Endothelial cell of umbilical vein (primary cell): ENCODE measurements around the gene SLC5A11. TPM values are rescaled to one million over a fixed set of nuclear protein-coding genes. Genes with fewer than 3 reads are reported as not detected.

Source experiments
- BruUV-seq: library from RNA; stranded (reverse); fragments of 400-500 nt; replicated peaks from 2 replicates; lab custom pipeline; 2021; lab: Mats Ljungman, UMichigan
- CTCF ChIA-PET: fragments of 300-600, 350-600 bp; sonication (Branson Sonifier 250); formaldehyde crosslinking; loops from one replicate; lab custom pipeline; 2021; ENCODE audit warnings: antibody characterized with exemption, inconsistent platforms; lab: Charles Lee
- POLR2A ChIA-PET: fragments of 300-600, 350-600 bp; sonication (Branson Sonifier 250); formaldehyde crosslinking; loops from one replicate; lab custom pipeline; 2021; ENCODE audit warnings: antibody characterized with exemption, inconsistent platforms; lab: Charles Lee
- DNase-seq: peaks from one replicate; pipeline ENCODE4 v3.0.0-alpha.2; 2011; ENCODE audit warnings: low read depth, low spot score
- FAIRE-seq: peaks from 2 replicates; lab custom pipeline; 2011; peaks lifted over from hg19 to GRCh38; lab: Jason Lieb, UNC
- H2AFZ ChIP-seq: 2 replicates; pipeline ENCODE4 v1.6.0; 2012; ENCODE audit warnings: low read depth, low read length, control low read depth, inconsistent platforms
- H3K27ac ChIP-seq: 2 replicates; pipeline ENCODE4 v1.5.1; 2011; ENCODE audit warnings: low read depth, mild to moderate bottlenecking, control low read depth, low read length, moderate library complexity; ENCODE audit not compliant: insufficient read depth
- H3K27me3 ChIP-seq, 2 experiments: 2 replicates each; pipeline versions ENCODE4 v1.6.0 to v1.6.1; 2011; ENCODE audit warnings: low read length in 2 of 2, mixed read lengths in 1 of 2; ENCODE audit not compliant: control insufficient read depth in 2 of 2, insufficient read depth in 2 of 2
- H3K36me3 ChIP-seq, 2 experiments: 2 replicates in 1 of 2; 3 replicates in 1 of 2; pipeline ENCODE4 v1.5.1; 2011; ENCODE audit warnings: low read length in 2 of 2, mild to moderate bottlenecking in 1 of 2, moderate library complexity in 1 of 2; ENCODE audit not compliant: control insufficient read depth in 2 of 2, insufficient read depth in 2 of 2; ENCODE audit errors: extremely low read depth in 1 of 2
- H3K4me1 ChIP-seq: 3 replicates; pipeline ENCODE4 v1.5.1; 2011; ENCODE audit warnings: mild to moderate bottlenecking, low read length; ENCODE audit not compliant: control insufficient read depth, insufficient read depth; ENCODE audit errors: extremely low read depth
- H3K4me2 ChIP-seq: 2 replicates; pipeline ENCODE4 v1.6.1; 2011; ENCODE audit warnings: low read length, control low read depth, mixed read lengths; ENCODE audit not compliant: insufficient read depth
- H3K4me3 ChIP-seq, 3 experiments: fragments of 200-600 bp in 1 of 3; sonication (generic), shearing (Covaris generic) in 1 of 3; replicated peaks in 1 of 3; 2 replicates each; pipeline ENCODE4 v1.5.1; 2011 to 2016; ENCODE audit warnings: control low read depth in 3 of 3, low read length in 3 of 3, mild to moderate bottlenecking in 2 of 3, inconsistent platforms in 1 of 3, low read depth in 1 of 3, moderate library complexity in 1 of 3; ENCODE audit not compliant: insufficient read depth in 1 of 3
- H3K79me2 ChIP-seq: 2 replicates; pipeline ENCODE4 v1.6.0; 2012; ENCODE audit warnings: low read length, inconsistent platforms; ENCODE audit not compliant: control insufficient read depth, insufficient read depth
- H3K9ac ChIP-seq: replicated peaks from 2 replicates; pipeline ENCODE3; 2011; ENCODE audit warnings: low read length, control low read depth; ENCODE audit not compliant: insufficient read depth; ENCODE audit errors: extremely low read depth
- H3K9me1 ChIP-seq: replicated peaks from 3 replicates; pipeline ENCODE4 v1.6.0; 2011; ENCODE audit warnings: mild to moderate bottlenecking, low read length; ENCODE audit not compliant: control insufficient read depth, insufficient read depth; ENCODE audit errors: extremely low read depth
- H3K9me3 ChIP-seq: replicated peaks from 2 replicates; pipeline ENCODE4 v1.5.1; 2012; ENCODE audit warnings: low read length, inconsistent platforms; ENCODE audit not compliant: control insufficient read depth, insufficient read depth
- H4K20me1 ChIP-seq: replicated peaks from 2 replicates; pipeline ENCODE3; 2011; ENCODE audit warnings: mild to moderate bottlenecking, low read length; ENCODE audit not compliant: control insufficient read depth, insufficient read depth; ENCODE audit errors: extremely low read depth
- CTCF ChIP-seq, 2 donors: IDR thresholded peaks; 1 replicate in 1 of 2; 2 replicates in 1 of 2; pipeline ENCODE4 v1.5.1; 2011; ENCODE audit warnings: low read length in 2 of 2, mild to moderate bottlenecking in 2 of 2, moderate library complexity in 2 of 2, control low read depth in 1 of 2, inconsistent platforms in 1 of 2, low read depth in 1 of 2; ENCODE audit not compliant: insufficient read depth in 1 of 2; ENCODE audit errors: extremely low read depth in 1 of 2
- EZH2 ChIP-seq: IDR thresholded peaks from 2 replicates; pipeline ENCODE4 v1.6.1; 2012; ENCODE audit warnings: borderline replicate concordance, low read depth, mild to moderate bottlenecking, moderate library complexity, low read length, inconsistent platforms; ENCODE audit not compliant: severe bottlenecking
- FOS ChIP-seq: IDR thresholded peaks from 2 replicates; pipeline ENCODE4 v1.6.1; 2011; ENCODE audit warnings: mild to moderate bottlenecking, low read length, moderate library complexity, borderline replicate concordance; ENCODE audit not compliant: insufficient read depth
- GATA2 ChIP-seq: IDR thresholded peaks from 2 replicates; pipeline ENCODE4 v1.7.0; 2011; ENCODE audit warnings: low read depth, mild to moderate bottlenecking, moderate library complexity, mixed read lengths, low read length; ENCODE audit not compliant: insufficient read length, insufficient read depth
- JUN ChIP-seq: IDR thresholded peaks from 2 replicates; pipeline ENCODE4 v1.6.1; 2011; ENCODE audit warnings: borderline replicate concordance, low read depth; ENCODE audit not compliant: insufficient read length, insufficient read depth
- MAX ChIP-seq: IDR thresholded peaks from 2 replicates; pipeline ENCODE4 v1.6.1; 2011; ENCODE audit not compliant: insufficient read depth, insufficient read length
- MYC ChIP-seq: IDR thresholded peaks from one replicate; pipeline ENCODE4 v1.6.1; 2011; ENCODE audit warnings: mild to moderate bottlenecking, low read depth, low read length
- POLR2A ChIP-seq: IDR thresholded peaks from 2 replicates; pipeline ENCODE4 v1.6.1; 2012; ENCODE audit warnings: low read depth, mild to moderate bottlenecking, control low read depth, low read length
- POLR2AphosphoS5 ChIP-seq: IDR thresholded peaks from 2 replicates; pipeline ENCODE4 v1.6.1; 2012; ENCODE audit warnings: low read depth, mild to moderate bottlenecking, control low read depth, low read length, moderate library complexity; ENCODE audit not compliant: insufficient read depth
- dilution Hi-C: fragments of 300-500 bp; cut with MboI; formaldehyde crosslinking; loops from one replicate; pipeline ENCODE4 v1.15.0; 2019; ENCODE audit warnings: low sequenced_read_pairs; ENCODE audit not compliant: extremely low pct_ligation_motif_present
- intact Hi-C: fragments of 100-400 bp; cut with micrococcal nuclease; formaldehyde crosslinking; loops from one replicate; pipeline ENCODE4 v1.10.0; 2022
- polyA plus RNA-seq, 4 experiments: library from polyadenylated mRNA; depleted of rRNA in 3 of 4; stranded (reverse) in 3 of 4; unstranded in 1 of 4; fragments of >200 nt; gene quantifications; 2 replicates each; pipeline versions ENCODE4 v1.2.1 to v1.2.3, GENCODE V29; 2011 to 2012; ENCODE audit warnings: missing spikeins in 1 of 4
- total RNA-seq: library from RNA; stranded (reverse); gene quantifications from 2 replicates; pipeline ENCODE4 v1.2.3, GENCODE V29; 2021

The SLC5A11 gene
- total and polyA plus RNA-seq, 2 donors (not counting 3 experiments of a cell fraction or from before 2014, with no cell fraction given): 0.12 TPM; not detected in 1

- POLR2A ChIA-PET: no interaction called here
These were observed 30.7 kb upstream of the SLC5A11 start for GRCh38 chr16:24815021-24815420.

More at GRCh38 chr16:24815021-24815420, 30.7 kb upstream of the SLC5A11 start:
- Histone ChIP-seq H3K36me3 (peaks cover 27 to 42% of the 10 kb centered on the region in 2 experiments), H3K4me2 (no peak overlapping the region), H4K20me1 (no peaks in the 10 kb centered on the region), H3K9me3 (no peaks in the 10 kb centered on the region), H3K79me2 (no peaks in the 10 kb centered on the region), H3K9ac (no peak overlapping the region), H3K9me1 (no peaks in the 10 kb centered on the region), H3K4me3 (no peak overlapping the region), H2AFZ (no peak overlapping the region), H3K27ac (no peak overlapping the region), H3K4me1 (peaks cover 4% of the 10 kb centered on the region), H3K27me3 (no peaks in the 10 kb centered on the region)
- intact Hi-C loops: no loop called here
- FAIRE-seq: no peak
- TF ChIP-seq EZH2 (no peak), GATA2 (no peak), FOS (no peak), MAX (no peak), POLR2AphosphoS5 (no peak), JUN (no peak), MYC (no peak), POLR2A (no peak), CTCF (IDR thresholded peaks at IDR 0.05; ENCODE audit: extremely low read depth in 1 of 2, insufficient read depth in 1 of 2, low read depth in 1 of 2, low read length in 2 of 2) (no peak)
- BruUV-seq: no TSS peak
- dilution Hi-C loops: no loop called here
- CTCF ChIA-PET: interaction anchor here (1.2 kb wide), 1 partner anchor 298 kb away, joined by 3 read pairs; no protein-coding TSS in a partner anchor
- DNase-seq: no peak
